ENCODE measurements around the gene CDC42EP4. TPM values are rescaled to one million over a fixed set of nuclear protein-coding genes. Genes with fewer than 3 reads are reported as not detected.

The CDC42EP4 gene
- total RNA-seq, 1 experiment from 2014 or later: 48.4 TPM

DNA sequence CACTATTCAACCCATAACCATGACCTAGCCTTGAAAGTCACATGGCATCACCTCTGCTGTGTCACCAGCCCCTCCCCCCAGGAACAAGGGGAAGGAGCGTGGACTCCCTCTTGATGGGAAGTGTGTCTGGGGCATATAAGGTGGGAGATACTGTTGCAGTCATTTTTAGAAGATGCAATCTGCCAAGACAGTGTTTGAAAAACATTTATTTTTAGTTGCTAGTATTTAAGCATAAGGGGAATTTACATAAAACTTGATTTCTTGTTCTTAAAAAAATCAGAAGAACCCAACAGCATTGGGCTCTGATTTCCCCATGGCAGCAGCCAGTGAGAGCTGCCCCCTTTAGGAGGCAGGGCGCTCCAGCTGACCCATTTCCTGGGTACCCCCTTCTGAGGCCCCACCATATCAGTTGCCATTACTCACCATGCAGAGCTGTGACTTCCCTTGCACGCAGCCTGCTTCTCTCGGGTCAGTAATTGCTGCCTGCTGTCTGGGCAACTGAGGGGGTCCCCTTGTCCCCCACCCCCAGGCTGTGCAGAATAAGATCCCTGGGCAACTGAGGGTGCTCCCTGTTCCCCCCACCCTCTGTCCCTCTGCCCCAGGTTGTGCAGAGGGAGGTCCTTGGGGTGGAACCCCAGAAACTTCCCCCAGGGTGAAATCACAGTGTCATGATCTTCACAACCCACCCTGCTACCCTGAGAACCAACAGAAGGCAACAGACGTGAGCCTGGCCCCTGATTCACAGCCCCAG is 11.8 kb upstream of the CDC42EP4 start:
- no peaks in the 10 kb centered on the region for H3K4me1 ChIP-seq (replicated peaks; ENCODE audit: insufficient read depth)
- no peaks in the 10 kb centered on the region for H3K9me2 ChIP-seq (ENCODE audit: insufficient read depth)
- CTCF ChIA-PET: no interaction called here
- H3K4me2 ChIP-seq: no peak overlapping the region
- H3K27me3 ChIP-seq (ENCODE audit: insufficient read depth, low read depth): 0 out of 2 replicates have a peak, but pooled peaks cover 3% of the 10 kb centered on the region
- H3K4me3 ChIP-seq: no peak overlapping the region
- no TSS peak for BruUV-seq (replicated peaks)
- POLR2A ChIA-PET (ENCODE audit: unreplicated experiment): interaction anchor here (0.6 kb wide), 1 partner anchor 16 kb away, joined by 5 read pairs; no protein-coding TSS in a partner anchor
- H3K36me3 ChIP-seq (ENCODE audit: low read depth): no peaks in the 10 kb centered on the region
- H3K27ac ChIP-seq: no peak overlapping the region
- H3K9me3 ChIP-seq (ENCODE audit: insufficient read depth, low read depth): no peaks in the 10 kb centered on the region
- no peak for TF ChIP-seq EZH2 (IDR thresholded peaks at IDR 0.05; ENCODE audit: low read depth)
- TF ChIP-seq, protein P1, sequence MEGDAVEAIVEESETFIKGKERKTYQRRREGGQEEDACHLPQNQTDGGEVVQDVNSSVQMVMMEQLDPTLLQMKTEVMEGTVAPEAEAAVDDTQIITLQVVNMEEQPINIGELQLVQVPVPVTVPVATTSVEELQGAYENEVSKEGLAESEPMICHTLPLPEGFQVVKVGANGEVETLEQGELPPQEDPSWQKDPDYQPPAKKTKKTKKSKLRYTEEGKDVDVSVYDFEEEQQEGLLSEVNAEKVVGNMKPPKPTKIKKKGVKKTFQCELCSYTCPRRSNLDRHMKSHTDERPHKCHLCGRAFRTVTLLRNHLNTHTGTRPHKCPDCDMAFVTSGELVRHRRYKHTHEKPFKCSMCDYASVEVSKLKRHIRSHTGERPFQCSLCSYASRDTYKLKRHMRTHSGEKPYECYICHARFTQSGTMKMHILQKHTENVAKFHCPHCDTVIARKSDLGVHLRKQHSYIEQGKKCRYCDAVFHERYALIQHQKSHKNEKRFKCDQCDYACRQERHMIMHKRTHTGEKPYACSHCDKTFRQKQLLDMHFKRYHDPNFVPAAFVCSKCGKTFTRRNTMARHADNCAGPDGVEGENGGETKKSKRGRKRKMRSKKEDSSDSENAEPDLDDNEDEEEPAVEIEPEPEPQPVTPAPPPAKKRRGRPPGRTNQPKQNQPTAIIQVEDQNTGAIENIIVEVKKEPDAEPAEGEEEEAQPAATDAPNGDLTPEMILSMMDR (conservative IDR thresholded peaks at IDR 0.05): no peak
- H3F3A ChIP-seq (ENCODE audit: insufficient read depth, low read depth): no peaks in the 10 kb centered on the region; the same call in 1 of the 2 replicates
- no peaks in the 10 kb centered on the region for H4K20me1 ChIP-seq (ENCODE audit: insufficient read depth)
- intact Hi-C loops (cut with micrococcal nuclease; ENCODE audit: unreplicated experiment): no loop called here
- no peaks in the 10 kb centered on the region for H3K79me2 ChIP-seq (ENCODE audit: low read depth)
- no peak overlapping the region for H2AFZ ChIP-seq
- DNase-seq: no peak

DNA sequence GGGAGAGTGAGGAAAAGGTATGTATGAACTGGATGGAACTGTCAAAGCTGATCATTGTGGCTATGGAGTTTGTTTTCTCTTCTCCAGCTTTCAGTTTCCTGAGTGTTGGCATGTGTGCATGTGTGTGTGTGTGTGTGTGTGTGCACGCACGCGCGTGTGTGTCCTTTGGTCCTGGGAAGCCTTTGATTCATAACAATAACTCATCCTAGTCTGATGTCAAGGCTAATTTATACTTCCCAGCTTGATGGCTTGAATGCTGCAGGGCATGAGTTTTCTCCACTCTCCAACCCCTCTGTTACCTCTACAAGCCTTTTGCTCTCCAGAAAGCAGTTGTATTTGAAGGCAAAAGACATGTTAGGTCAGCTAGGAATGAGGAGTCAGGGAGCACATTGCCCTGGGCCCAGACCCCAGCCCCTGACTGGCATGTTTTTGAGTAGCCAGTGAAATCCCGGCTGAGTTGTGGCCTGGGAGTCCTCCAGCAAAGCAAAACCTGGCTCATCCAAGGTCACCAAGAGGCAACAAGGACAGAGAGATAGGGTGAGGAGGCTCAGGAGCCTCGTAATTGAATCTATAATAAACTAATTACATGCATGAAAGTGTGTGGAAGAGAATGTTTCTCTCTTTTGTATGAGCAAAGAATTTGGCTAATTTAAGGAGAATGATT is 8.9 kb upstream of the CDC42EP4 start:
- POLR2A ChIA-PET (ENCODE audit: unreplicated experiment): interaction anchor here (0.5 kb wide), 1 partner anchor 9 kb away, joined by 5 read pairs; no protein-coding TSS in a partner anchor
- no peak overlapping the region for H3K4me3 ChIP-seq
- intact Hi-C loops (cut with micrococcal nuclease; ENCODE audit: unreplicated experiment): no loop called here
- H3K27ac ChIP-seq: no peak overlapping the region
- peaks cover 6% of the 10 kb centered on the region; the same call in 1 of the 2 replicates for H3K4me1 ChIP-seq (replicated peaks; ENCODE audit: insufficient read depth)
- no peak for DNase-seq
- TF ChIP-seq, protein P1 (conservative IDR thresholded peaks at IDR 0.05): no peak
- no peak for TF ChIP-seq EZH2 (IDR thresholded peaks at IDR 0.05; ENCODE audit: low read depth)
- H3F3A ChIP-seq (ENCODE audit: insufficient read depth, low read depth): no peaks in the 10 kb centered on the region; the same call in 1 of the 2 replicates
- H3K9me2 ChIP-seq (ENCODE audit: insufficient read depth): no peaks in the 10 kb centered on the region
- H3K36me3 ChIP-seq (ENCODE audit: low read depth): no peaks in the 10 kb centered on the region
- CTCF ChIA-PET: interaction anchor here (0.7 kb wide), 1 partner anchor 18 kb away, joined by 4 read pairs; no protein-coding TSS in a partner anchor
- H3K79me2 ChIP-seq (ENCODE audit: low read depth): no peaks in the 10 kb centered on the region
- no peaks in the 10 kb centered on the region for H4K20me1 ChIP-seq (ENCODE audit: insufficient read depth)
- H3K27me3 ChIP-seq (ENCODE audit: insufficient read depth, low read depth): 0 out of 2 replicates have a peak, but pooled peaks cover 3% of the 10 kb centered on the region
- no peaks in the 10 kb centered on the region for H3K9me3 ChIP-seq (ENCODE audit: insufficient read depth, low read depth)
- no peak overlapping the region for H3K4me2 ChIP-seq
- BruUV-seq (replicated peaks): no TSS peak
- H2AFZ ChIP-seq: no peak overlapping the region

DNA sequence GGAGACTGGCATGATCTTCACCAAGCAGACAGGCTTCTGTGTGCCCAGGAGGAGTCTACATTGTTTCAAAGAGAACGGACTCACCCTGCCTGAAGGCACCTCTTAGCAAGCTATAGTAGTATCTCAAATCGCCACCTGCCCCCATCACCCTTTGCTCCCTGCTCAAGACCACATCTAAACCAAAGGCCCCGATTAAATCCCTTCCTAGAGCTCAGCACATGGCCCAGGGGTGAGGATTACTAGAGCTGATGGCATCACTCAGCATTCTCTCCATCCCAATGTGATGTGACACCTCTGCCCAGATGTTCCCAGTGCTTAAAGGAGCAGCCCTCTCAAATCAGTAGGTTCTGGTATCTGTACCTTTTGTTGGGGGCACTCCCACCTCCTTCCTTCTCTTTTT is 8.0 kb upstream of the CDC42EP4 start:
- Histone ChIP-seq H3K9me2 (ENCODE audit: insufficient read depth) (no peaks in the 10 kb centered on the region), H3K27me3 (ENCODE audit: insufficient read depth, low read depth) (0 out of 2 replicates have a peak, but pooled peaks cover 3% of the 10 kb centered on the region), H3K36me3 (ENCODE audit: low read depth) (no peaks in the 10 kb centered on the region), H3K4me1 (replicated peaks; ENCODE audit: insufficient read depth) (peaks cover 6% of the 10 kb centered on the region; the same call in 1 of the 2 replicates), H3F3A (ENCODE audit: insufficient read depth, low read depth) (no peaks in the 10 kb centered on the region), H2AFZ (no peak overlapping the region), H3K4me2 (no peak overlapping the region), H3K79me2 (ENCODE audit: low read depth) (no peaks in the 10 kb centered on the region), H3K4me3 (no peak overlapping the region), H3K27ac (no peak overlapping the region), H4K20me1 (ENCODE audit: insufficient read depth) (no peaks in the 10 kb centered on the region), H3K9me3 (ENCODE audit: insufficient read depth, low read depth) (no peaks in the 10 kb centered on the region)
- POLR2A ChIA-PET (ENCODE audit: unreplicated experiment): no interaction called here
- BruUV-seq (replicated peaks): no TSS peak
- peak in 1 of 2 experiments; percentile 22 for DNase-seq
- CTCF ChIA-PET: no interaction called here
- intact Hi-C loops (cut with micrococcal nuclease; ENCODE audit: unreplicated experiment): no loop called here
- no peak for TF ChIP-seq EZH2 (IDR thresholded peaks at IDR 0.05; ENCODE audit: low read depth)
- TF ChIP-seq, protein P1 (conservative IDR thresholded peaks at IDR 0.05): no peak
